ENCODE data around the gene NAV2.

DNA sequence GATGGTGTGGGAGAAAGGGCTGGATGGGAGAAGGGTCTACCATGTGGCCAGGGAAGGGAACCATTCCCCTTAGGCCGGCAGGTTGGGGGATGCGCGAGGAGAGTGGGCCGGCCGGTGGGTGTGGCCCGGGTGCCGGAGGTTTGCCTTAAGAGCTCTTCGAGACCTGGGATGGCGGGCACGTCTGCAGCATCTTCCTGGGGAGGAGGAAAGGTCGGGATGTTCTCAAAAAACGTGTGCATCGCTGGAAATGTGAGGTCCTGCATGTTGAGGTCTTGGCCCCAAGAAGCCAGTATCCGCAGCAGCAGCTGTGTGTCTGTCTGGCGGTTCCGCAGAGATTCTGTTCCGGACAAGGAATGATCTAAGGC, 1.4 kb downstream of the NAV2 start:
- TF ChIP-seq, protein P1, sequence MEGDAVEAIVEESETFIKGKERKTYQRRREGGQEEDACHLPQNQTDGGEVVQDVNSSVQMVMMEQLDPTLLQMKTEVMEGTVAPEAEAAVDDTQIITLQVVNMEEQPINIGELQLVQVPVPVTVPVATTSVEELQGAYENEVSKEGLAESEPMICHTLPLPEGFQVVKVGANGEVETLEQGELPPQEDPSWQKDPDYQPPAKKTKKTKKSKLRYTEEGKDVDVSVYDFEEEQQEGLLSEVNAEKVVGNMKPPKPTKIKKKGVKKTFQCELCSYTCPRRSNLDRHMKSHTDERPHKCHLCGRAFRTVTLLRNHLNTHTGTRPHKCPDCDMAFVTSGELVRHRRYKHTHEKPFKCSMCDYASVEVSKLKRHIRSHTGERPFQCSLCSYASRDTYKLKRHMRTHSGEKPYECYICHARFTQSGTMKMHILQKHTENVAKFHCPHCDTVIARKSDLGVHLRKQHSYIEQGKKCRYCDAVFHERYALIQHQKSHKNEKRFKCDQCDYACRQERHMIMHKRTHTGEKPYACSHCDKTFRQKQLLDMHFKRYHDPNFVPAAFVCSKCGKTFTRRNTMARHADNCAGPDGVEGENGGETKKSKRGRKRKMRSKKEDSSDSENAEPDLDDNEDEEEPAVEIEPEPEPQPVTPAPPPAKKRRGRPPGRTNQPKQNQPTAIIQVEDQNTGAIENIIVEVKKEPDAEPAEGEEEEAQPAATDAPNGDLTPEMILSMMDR (conservative IDR thresholded peaks at IDR 0.05 in 1 of 2, IDR thresholded peaks at IDR 0.05 in 1 of 2; ENCODE audit: low read depth in 1 of 2, low read length in 2 of 2), result no peak
- TF ChIP-seq EZH2 (IDR thresholded peaks at IDR 0.05; ENCODE audit: low read length, missing control alignments), result no peak
